Measurements from ENCODE around the gene DUSP7.
"Not testable (repeated sequence)": the region's sequence is repeated elsewhere in the genome, so short reads cannot be mapped to it uniquely, and the experiment has no call there.

The DUSP7 gene

GRCh38 chr3:52034651-52035050 is 21.7 kb downstream of the DUSP7 start:
- TF ChIP-seq CTCF (IDR thresholded peaks at IDR 0.05; ENCODE audit: low read depth, low read length, poor library complexity, severe bottlenecking): no peak
- TF ChIP-seq EZH2phosphoT487 (IDR thresholded peaks at IDR 0.05; ENCODE audit: borderline replicate concordance, low read length): no peak
- H3K9me2 ChIP-seq (replicated peaks; ENCODE audit: control insufficient read depth, low read length): no peaks in the 10 kb centered on the region
- H3K4me3 ChIP-seq (ENCODE audit: low read length): no peak overlapping the region
- no peak overlapping the region for H3K4me2 ChIP-seq (ENCODE audit: low read length)
- no peaks in the 10 kb centered on the region for H4K20me1 ChIP-seq (ENCODE audit: control insufficient read depth, insufficient read depth, low read depth, low read length)
- no peaks in the 10 kb centered on the region for H3K9me3 ChIP-seq (ENCODE audit: control insufficient read depth, insufficient read depth, low read length)
- no peaks in the 10 kb centered on the region for H3F3A ChIP-seq (ENCODE audit: control insufficient read depth, insufficient read depth)
- no peak overlapping the region for H3K27ac ChIP-seq (ENCODE audit: low read depth, low read length)
- H3K27me3 ChIP-seq (ENCODE audit: control insufficient read depth, low read length): peaks cover 7% of the 10 kb centered on the region; the same call in 1 of the 2 replicates
- no peaks in the 10 kb centered on the region for H3K79me2 ChIP-seq (ENCODE audit: control insufficient read depth, low read length)
- no peaks in the 10 kb centered on the region for H3K4me1 ChIP-seq (ENCODE audit: control insufficient read depth, low read length)
- H3K36me3 ChIP-seq (ENCODE audit: control insufficient read depth, low read length): no peaks in the 10 kb centered on the region

- Histone ChIP-seq H3K9me2 (replicated peaks; ENCODE audit: control insufficient read depth, low read length) (no peaks in the 10 kb centered on the region), H3K79me2 (ENCODE audit: control insufficient read depth, low read length) (no peaks in the 10 kb centered on the region), H3K36me3 (ENCODE audit: control insufficient read depth, low read length) (no peaks in the 10 kb centered on the region), H4K20me1 (ENCODE audit: control insufficient read depth, insufficient read depth, low read depth, low read length) (no peaks in the 10 kb centered on the region), H3K4me3 (ENCODE audit: low read length) (no peak overlapping the region), H3F3A (ENCODE audit: control insufficient read depth, insufficient read depth) (no peaks in the 10 kb centered on the region), H3K4me2 (ENCODE audit: low read length) (no peak overlapping the region), H3K4me1 (ENCODE audit: control insufficient read depth, low read length) (no peaks in the 10 kb centered on the region), H3K27ac (ENCODE audit: low read depth, low read length) (no peak overlapping the region), H3K9me3 (ENCODE audit: control insufficient read depth, insufficient read depth, low read length) (no peaks in the 10 kb centered on the region), H3K27me3 (ENCODE audit: control insufficient read depth, low read length) (peaks cover 7% of the 10 kb centered on the region; the same call in 1 of the 2 replicates)
- no peak for TF ChIP-seq CTCF (IDR thresholded peaks at IDR 0.05; ENCODE audit: low read depth, low read length, poor library complexity, severe bottlenecking)
These were observed 22.2 kb downstream of the DUSP7 start for GRCh38 chr3:52034212-52034611.

GRCh38 chr3:52033748-52034147 is 22.6 kb downstream of the DUSP7 start:
- H3K4me3 ChIP-seq (ENCODE audit: low read length); H3K36me3 ChIP-seq (ENCODE audit: control insufficient read depth, low read length); H4K20me1 ChIP-seq (ENCODE audit: control insufficient read depth, insufficient read depth, low read depth, low read length); H3K4me1 ChIP-seq (ENCODE audit: control insufficient read depth, low read length); H3K79me2 ChIP-seq (ENCODE audit: control insufficient read depth, low read length); H3K4me2 ChIP-seq (ENCODE audit: low read length); H3K9me2 ChIP-seq (replicated peaks; ENCODE audit: control insufficient read depth, low read length); H3K27ac ChIP-seq (ENCODE audit: low read depth, low read length); H3K27me3 ChIP-seq (ENCODE audit: control insufficient read depth, low read length); H3K9me3 ChIP-seq (ENCODE audit: control insufficient read depth, insufficient read depth, low read length); H3F3A ChIP-seq (ENCODE audit: control insufficient read depth, insufficient read depth): not testable (repeated sequence)

GRCh38 chr3:52032702-52033408 is 23.5 kb downstream of the DUSP7 start:
- no peaks in the 10 kb centered on the region for H3K79me2 ChIP-seq (ENCODE audit: control insufficient read depth, low read length)
- H3F3A ChIP-seq (ENCODE audit: control insufficient read depth, insufficient read depth): no peaks in the 10 kb centered on the region
- H3K4me3 ChIP-seq (ENCODE audit: low read length): no peak overlapping the region
- no peak overlapping the region for H3K27ac ChIP-seq (ENCODE audit: low read depth, low read length)
- no peaks in the 10 kb centered on the region for H4K20me1 ChIP-seq (ENCODE audit: control insufficient read depth, insufficient read depth, low read depth, low read length)
- H3K27me3 ChIP-seq (ENCODE audit: control insufficient read depth, low read length): peaks cover 7% of the 10 kb centered on the region; the same call in 1 of the 2 replicates
- TF ChIP-seq CTCF (IDR thresholded peaks at IDR 0.05; ENCODE audit: low read depth, low read length, poor library complexity, severe bottlenecking) (no peak), EZH2phosphoT487 (IDR thresholded peaks at IDR 0.05; ENCODE audit: borderline replicate concordance, low read length) (no peak)
- H3K36me3 ChIP-seq (ENCODE audit: control insufficient read depth, low read length): no peaks in the 10 kb centered on the region
- H3K4me1 ChIP-seq (ENCODE audit: control insufficient read depth, low read length): no peaks in the 10 kb centered on the region
- H3K4me2 ChIP-seq (ENCODE audit: low read length): no peak overlapping the region
- H3K9me3 ChIP-seq (ENCODE audit: control insufficient read depth, insufficient read depth, low read length): no peaks in the 10 kb centered on the region
- no peaks in the 10 kb centered on the region for H3K9me2 ChIP-seq (replicated peaks; ENCODE audit: control insufficient read depth, low read length)
